ENCODE results near the gene CCDC92. TPM values are rescaled to one million over a fixed set of nuclear protein-coding genes. Genes with fewer than 3 reads are reported as not detected.

CCDC92 gene
- total RNA-seq, 1 experiment from 2014 or later = 53.7 TPM

DNA sequence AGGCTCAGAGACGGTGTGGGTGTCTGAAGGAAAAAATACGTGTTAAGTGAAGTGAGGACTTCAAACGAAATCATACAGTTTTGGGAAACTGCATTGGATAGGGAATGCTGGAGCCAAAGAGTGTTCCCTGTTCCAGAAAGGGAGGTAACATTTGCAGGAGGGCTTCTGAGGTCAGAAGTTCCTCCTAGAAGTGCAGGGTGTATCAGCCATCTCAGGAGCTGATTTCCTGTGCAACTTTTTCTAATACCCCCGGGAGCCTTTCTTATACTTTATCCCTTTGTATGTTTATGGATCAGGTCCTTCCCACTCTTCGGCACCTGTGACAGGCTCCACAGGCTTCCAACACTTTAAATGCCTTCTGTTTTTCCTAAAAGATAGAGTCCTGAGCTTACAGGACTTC lies 25.3 kb upstream of the CCDC92 start:
- no peak for DNase-seq (ENCODE audit: low read depth, low spot score)
- no peak for ATAC-seq
- CTCF ChIA-PET = no interaction called here
- no TSS peak for BruUV-seq (replicated peaks)
- H3K4me1 ChIP-seq (ENCODE audit: control insufficient read depth, insufficient read depth, low read length) = no peaks in the 10 kb centered on the region
- TF ChIP-seq, protein P1, sequence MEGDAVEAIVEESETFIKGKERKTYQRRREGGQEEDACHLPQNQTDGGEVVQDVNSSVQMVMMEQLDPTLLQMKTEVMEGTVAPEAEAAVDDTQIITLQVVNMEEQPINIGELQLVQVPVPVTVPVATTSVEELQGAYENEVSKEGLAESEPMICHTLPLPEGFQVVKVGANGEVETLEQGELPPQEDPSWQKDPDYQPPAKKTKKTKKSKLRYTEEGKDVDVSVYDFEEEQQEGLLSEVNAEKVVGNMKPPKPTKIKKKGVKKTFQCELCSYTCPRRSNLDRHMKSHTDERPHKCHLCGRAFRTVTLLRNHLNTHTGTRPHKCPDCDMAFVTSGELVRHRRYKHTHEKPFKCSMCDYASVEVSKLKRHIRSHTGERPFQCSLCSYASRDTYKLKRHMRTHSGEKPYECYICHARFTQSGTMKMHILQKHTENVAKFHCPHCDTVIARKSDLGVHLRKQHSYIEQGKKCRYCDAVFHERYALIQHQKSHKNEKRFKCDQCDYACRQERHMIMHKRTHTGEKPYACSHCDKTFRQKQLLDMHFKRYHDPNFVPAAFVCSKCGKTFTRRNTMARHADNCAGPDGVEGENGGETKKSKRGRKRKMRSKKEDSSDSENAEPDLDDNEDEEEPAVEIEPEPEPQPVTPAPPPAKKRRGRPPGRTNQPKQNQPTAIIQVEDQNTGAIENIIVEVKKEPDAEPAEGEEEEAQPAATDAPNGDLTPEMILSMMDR (IDR thresholded peaks at IDR 0.05) = no peak
- TF ChIP-seq TCF7L2 (IDR thresholded peaks at IDR 0.05; ENCODE audit: low read depth, low read length) (no peak), POLR2AphosphoS5 (IDR thresholded peaks at IDR 0.05; ENCODE audit: low read depth, low read length) (no peak), SIN3A (IDR thresholded peaks at IDR 0.05; ENCODE audit: borderline replicate concordance, insufficient read depth, low read depth, low read length) (no peak)
- TF ChIP-seq, protein P2, sequence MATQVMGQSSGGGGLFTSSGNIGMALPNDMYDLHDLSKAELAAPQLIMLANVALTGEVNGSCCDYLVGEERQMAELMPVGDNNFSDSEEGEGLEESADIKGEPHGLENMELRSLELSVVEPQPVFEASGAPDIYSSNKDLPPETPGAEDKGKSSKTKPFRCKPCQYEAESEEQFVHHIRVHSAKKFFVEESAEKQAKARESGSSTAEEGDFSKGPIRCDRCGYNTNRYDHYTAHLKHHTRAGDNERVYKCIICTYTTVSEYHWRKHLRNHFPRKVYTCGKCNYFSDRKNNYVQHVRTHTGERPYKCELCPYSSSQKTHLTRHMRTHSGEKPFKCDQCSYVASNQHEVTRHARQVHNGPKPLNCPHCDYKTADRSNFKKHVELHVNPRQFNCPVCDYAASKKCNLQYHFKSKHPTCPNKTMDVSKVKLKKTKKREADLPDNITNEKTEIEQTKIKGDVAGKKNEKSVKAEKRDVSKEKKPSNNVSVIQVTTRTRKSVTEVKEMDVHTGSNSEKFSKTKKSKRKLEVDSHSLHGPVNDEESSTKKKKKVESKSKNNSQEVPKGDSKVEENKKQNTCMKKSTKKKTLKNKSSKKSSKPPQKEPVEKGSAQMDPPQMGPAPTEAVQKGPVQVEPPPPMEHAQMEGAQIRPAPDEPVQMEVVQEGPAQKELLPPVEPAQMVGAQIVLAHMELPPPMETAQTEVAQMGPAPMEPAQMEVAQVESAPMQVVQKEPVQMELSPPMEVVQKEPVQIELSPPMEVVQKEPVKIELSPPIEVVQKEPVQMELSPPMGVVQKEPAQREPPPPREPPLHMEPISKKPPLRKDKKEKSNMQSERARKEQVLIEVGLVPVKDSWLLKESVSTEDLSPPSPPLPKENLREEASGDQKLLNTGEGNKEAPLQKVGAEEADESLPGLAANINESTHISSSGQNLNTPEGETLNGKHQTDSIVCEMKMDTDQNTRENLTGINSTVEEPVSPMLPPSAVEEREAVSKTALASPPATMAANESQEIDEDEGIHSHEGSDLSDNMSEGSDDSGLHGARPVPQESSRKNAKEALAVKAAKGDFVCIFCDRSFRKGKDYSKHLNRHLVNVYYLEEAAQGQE (IDR thresholded peaks at IDR 0.05; ENCODE audit: insufficient read depth in 1 of 2, low read depth in 2 of 2, low read length in 1 of 2) = no peak
- H3K4me3 ChIP-seq (ENCODE audit: low read depth in 2 of 2, low read length in 2 of 2) = no peak overlapping the region
- POLR2A ChIA-PET = no interaction called here
- H3K27ac ChIP-seq (ENCODE audit: low read length) = no peak overlapping the region
- H3K36me3 ChIP-seq (ENCODE audit: control insufficient read depth, insufficient read depth, low read length) = 0 out of 2 replicates have a peak, but pooled peaks cover 3% of the 10 kb centered on the region
- no peaks in the 10 kb centered on the region for H3K9me3 ChIP-seq (ENCODE audit: control insufficient read depth, insufficient read depth, low read depth, low read length)
- H3K27me3 ChIP-seq (ENCODE audit: control insufficient read depth, insufficient read depth, low read length) = no peaks in the 10 kb centered on the region
- in situ Hi-C loops (cut with HindIII; ENCODE audit: low pct_unique_long_range_greater_than_20kb, low sequenced_read_pairs) = no loop called here
- intact Hi-C loops (cut with micrococcal nuclease; ENCODE audit: unreplicated experiment) = no loop called here

GRCh38 chr12:123997033-123997822 lies 24.6 kb upstream of the CCDC92 start:
- in situ Hi-C loops (cut with HindIII; ENCODE audit: low pct_unique_long_range_greater_than_20kb, low sequenced_read_pairs) (no loop called here), intact Hi-C loops (cut with micrococcal nuclease; ENCODE audit: unreplicated experiment) (no loop called here)
- DNase-seq (ENCODE audit: low read depth, low spot score) (no peak), ATAC-seq (no peak)
- POLR2A ChIA-PET = no interaction called here
- BruUV-seq (replicated peaks) = no TSS peak
- Histone ChIP-seq H3K9me3 (ENCODE audit: control insufficient read depth, insufficient read depth, low read depth, low read length) (no peaks in the 10 kb centered on the region), H3K4me1 (ENCODE audit: control insufficient read depth, insufficient read depth, low read length) (no peaks in the 10 kb centered on the region), H3K4me3 (ENCODE audit: low read depth in 2 of 2, low read length in 2 of 2) (no peak overlapping the region), H3K27me3 (ENCODE audit: control insufficient read depth, insufficient read depth, low read length) (no peaks in the 10 kb centered on the region), H3K27ac (ENCODE audit: low read length) (no peak overlapping the region), H3K36me3 (ENCODE audit: control insufficient read depth, insufficient read depth, low read length) (0 out of 2 replicates have a peak, but pooled peaks cover 3% of the 10 kb centered on the region)
- TF ChIP-seq, protein P2 (IDR thresholded peaks at IDR 0.05; ENCODE audit: insufficient read depth in 1 of 2, low read depth in 2 of 2, low read length in 1 of 2) = no peak
- TF ChIP-seq POLR2AphosphoS5 (IDR thresholded peaks at IDR 0.05; ENCODE audit: low read depth, low read length) (no peak), TCF7L2 (IDR thresholded peaks at IDR 0.05; ENCODE audit: low read depth, low read length) (no peak), SIN3A (IDR thresholded peaks at IDR 0.05; ENCODE audit: borderline replicate concordance, insufficient read depth, low read depth, low read length) (no peak)
- TF ChIP-seq, protein P1 (IDR thresholded peaks at IDR 0.05) = no peak
- CTCF ChIA-PET = no interaction called here
